GM15510 (cell line): Measurements from ENCODE around the gene FBXW9.
A peak's percentile ranks its signal among the peaks of the same experiment; 100 is the strongest.

Source experiments
- POLR2A ChIP-seq: IDR thresholded peaks from 3 replicates; pipeline ENCODE4 v1.6.1; 2011; ENCODE audit warnings: borderline replicate concordance; ENCODE audit not compliant: insufficient read length; ENCODE audit errors: extremely low read depth

The FBXW9 gene

DNA sequence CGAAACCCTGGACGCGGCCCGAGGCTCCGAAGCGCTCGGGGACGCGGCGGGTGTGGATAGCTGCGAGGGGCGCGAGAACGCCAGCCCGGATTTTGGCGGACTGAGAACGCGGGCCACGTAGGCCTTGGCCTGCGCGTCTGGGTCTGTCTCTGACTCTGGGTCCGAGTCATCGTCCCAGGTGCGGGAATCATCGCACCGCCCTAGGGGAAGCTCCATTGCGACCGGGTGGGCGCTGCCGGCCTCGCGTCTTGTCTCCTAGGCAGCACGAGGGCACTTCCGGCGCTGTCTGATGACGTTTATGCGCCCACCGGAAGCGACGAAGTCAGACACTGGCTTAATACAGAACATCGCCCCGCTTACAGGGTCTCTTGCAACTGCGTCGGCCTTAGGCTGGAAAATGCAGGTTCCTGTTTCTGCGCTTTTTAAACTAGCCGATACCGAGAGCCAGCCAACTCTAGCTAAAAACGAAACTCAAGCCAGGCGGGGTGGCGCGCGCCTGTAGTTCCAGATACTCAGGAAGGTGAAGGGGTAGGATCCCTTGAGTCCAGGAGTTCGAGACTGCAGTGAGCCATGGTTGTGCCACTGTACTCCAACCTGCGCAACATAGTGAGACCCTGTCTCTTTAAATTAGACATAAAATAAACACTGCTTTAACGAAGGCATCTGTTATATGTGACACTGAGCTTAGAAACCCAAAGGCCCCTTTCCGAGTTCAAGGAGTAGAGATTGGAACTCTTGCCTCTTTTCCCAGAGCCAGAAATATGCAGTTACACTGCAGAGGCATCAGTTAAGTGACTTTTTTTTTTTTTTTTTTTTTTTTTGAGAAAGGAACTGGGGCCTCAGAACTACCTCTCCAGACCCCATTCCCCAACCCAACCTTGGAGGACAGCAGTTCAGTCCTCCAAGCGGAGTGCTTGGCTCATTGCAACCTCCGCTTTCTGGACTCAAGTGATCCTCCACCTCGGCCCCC lies at the start of gene FBXW9:
FBXW9 (minus strand) TSS at position 266 of the 970 bp plus-strand sequence; CDS start at position 216, 50 bp downstream.
- peak; percentile 70 for TF ChIP-seq POLR2A

DNA sequence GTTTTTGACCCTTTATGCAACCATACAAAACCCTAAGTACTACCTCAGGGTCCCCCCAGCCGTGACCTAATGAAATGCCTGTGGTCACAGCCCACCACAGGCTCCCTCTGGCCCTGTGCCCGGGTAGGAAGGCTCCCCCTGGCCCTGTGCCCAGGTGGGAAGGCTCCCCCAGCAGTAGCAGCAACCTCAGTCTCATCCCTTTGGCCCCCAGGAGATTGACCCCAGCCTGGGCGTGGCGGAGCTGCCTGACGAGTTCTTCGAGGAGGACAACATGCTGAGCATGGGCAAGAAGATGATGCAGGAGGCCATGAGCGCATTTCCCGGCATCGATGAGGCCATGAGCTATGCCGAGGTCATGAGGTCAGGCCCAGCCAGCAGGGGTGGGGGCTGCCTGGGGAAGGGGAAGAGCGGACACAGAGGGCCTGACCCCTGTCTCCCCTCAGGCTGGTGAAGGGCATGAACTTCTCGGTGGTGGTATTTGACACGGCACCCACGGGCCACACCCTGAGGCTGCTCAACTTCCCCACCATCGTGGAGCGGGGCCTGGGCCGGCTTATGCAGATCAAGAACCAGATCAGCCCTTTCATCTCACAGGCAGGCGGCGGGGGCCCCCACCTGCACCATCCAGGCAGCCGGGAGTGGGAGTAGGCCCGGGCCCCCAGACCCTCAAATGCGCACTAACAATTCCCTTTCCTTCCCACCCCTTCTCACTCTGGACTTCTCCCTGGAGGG lies 48.9 kb upstream of the FBXW9 start:
- TF ChIP-seq POLR2A, result no peak

DNA sequence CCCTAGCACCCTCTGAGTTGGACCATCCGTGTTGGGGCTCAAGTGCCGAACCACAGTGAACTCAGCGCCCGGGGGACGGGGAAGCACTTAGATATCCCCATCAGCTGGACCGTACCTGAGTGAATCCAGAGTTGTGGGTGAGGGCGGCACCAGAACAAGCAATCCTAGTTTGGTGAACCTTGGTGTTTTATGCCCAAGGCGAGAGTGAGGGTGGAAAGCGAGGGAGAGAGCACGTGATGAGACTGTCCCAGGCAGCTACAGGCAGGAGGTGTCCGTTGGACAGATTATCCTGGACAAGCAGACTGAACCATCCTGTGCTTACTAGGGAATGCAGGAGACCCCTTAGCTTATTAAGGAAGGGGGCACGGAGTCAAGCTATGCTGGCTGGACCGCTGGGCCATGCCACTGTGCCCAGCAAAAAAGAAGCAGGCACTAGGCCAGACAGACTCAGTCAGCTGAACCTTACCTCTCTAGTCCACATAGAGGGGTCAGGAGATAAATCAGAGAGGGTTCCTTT lies 41.5 kb upstream of the FBXW9 start:
- TF ChIP-seq POLR2A, result no peak

DNA sequence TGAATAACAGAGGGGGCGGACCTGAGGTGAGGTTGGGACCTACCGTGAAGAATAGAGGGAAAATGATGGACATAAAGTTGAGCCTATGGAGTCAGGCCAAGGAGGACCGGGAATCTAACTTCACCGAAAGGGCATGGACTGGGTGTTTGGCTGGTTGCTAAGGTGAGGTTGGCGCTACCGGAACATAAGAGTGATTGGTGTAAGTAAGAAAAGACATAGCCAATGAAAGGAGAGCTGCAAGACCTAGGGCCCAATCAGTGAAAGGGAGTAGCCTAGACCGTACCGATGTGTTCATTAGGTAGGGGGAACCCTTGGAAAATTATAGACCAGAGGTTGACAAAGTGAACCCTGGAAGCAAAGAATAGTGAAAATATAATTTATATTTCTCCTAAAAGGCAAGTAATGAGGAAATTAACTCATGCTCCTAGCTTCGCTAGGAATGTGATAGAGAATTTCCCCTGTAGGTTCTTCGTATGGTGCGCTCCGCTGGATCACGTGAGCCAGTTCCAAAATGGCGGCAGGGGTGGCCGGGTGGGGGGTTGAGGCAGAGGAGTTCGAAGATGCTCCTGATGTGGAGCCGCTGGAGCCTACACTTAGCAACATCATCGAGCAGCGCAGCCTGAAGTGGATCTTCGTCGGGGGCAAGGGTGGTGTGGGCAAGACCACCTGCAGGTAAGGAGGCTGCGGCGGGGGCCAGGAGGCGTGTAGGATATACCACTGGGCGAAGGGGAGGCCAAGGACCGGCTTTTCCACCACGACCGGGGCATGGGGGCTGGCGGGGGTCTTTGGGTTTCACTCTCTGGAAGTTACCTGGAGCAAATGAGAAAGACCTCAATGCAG lies 40.8 kb upstream of the FBXW9 start, which contains the start of gene GET3:
GET3 (plus strand) TSS at position 503 of the 840 bp plus-strand sequence; CDS start at position 512, 9 bp downstream.
- peak; percentile 85 for TF ChIP-seq POLR2A

DNA sequence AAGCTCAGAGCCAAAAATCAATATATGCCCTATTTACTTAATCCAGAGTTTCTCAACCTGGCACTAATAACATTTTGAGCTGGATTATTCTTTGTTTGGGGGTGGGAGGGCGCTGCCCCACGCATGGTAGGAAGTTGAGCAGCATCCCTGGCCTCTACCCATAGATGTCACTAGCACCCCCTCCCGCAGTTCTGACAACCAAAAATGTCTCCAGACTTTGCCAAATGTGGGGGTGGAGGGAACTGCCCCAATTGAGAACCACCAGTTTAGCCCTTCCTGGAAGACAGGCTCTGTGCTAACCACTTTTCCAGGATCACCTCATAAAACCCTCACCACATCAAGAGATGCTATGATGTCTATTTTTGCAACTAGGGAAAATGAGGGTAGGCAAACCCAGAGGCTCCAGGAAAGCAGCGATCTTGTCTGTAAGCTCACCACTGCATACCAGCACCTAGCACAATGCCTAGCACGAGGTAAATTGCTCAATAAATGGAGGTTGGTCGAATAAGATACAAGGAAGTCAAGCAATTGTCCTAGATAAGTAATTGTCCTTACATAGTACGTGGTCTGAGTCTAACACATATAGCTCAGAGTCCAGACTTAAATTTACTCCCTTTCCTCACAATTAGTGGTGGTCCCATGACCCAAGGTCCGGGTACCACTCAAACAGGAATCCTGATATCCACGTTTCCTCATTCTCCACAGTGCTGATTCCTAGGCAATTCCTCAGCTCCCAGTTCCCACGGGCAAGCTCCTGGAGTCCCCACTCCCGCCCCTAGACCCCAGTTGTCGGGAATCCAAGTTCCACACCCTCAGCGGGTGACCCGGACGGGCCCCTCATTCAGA lies 37.2 kb upstream of the FBXW9 start:
- no peak for TF ChIP-seq POLR2A

GRCh38 chr19:12731337-12731736 lies 34.9 kb upstream of the FBXW9 start:
- TF ChIP-seq POLR2A, result no peak

DNA sequence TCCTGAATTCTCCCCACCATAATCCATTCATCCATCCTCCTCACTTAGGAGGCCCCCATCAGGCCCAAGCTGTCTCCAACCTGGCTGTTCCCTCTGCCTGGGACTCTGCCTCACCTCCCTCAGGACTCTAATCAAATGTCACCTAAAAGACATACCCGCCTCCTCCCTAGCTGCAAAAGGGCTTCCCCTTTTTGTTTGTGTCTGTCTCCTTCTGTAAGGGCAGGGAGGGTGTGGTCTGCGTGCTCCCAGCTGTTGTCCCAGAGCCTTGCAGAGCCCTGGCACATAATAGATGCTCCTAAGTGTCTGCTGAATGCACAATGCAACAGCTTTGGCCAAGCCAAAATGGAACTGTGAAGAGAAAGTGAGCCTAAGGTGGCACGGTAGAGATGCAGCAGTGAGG lies 33.6 kb upstream of the FBXW9 start:
- TF ChIP-seq POLR2A, result no peak

DNA sequence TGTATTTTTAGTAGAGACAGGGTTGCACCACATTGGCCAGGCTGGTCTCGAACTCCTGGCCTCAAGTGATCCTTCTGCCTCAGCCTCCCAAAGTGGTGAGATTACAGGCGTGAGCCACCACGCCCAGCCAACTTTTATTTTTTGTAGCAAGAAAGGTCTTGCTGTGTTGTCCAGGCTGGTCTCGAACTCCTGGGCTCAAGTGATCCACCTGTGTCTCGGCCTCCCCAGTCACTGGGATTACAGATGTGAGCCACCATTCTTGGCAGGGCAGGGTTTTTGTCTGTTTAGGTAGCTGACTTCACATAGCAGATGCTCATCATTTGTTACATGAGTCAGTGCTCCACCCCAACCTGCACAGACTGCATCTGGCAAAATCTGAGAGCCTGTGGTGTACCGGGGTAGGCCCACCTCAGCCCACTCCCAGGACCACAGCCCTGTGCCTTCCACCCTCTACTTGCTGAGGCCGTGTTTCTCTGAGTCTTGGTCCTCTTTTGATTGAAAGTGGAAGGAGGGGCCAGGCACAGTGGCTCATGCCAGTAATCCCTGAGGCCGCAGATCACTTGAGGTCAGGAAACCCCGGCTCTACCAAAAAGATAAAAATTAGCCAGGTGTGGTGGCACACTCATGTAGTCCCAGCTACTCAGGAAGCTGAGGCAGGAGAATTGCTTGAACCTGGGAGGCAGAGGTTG lies 31.5 kb upstream of the FBXW9 start:
- TF ChIP-seq POLR2A, result no peak

DNA sequence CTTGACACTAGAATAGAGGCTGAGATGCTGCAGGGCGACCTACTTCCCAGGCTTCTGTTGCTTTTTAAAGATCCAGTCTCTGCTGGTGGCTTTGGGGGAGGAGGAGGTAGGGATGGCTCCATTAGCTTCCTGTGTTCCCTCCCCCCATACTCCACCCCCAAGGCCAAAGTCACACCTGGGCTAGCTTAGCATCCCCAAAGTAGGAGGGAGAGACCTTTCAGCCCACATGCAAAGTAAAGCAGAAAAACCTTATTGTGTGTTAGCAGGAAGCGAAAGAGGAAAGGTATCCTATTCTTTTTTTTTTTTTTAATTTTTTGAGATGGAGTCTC lies 30.5 kb upstream of the FBXW9 start:
- TF ChIP-seq POLR2A, result no peak

DNA sequence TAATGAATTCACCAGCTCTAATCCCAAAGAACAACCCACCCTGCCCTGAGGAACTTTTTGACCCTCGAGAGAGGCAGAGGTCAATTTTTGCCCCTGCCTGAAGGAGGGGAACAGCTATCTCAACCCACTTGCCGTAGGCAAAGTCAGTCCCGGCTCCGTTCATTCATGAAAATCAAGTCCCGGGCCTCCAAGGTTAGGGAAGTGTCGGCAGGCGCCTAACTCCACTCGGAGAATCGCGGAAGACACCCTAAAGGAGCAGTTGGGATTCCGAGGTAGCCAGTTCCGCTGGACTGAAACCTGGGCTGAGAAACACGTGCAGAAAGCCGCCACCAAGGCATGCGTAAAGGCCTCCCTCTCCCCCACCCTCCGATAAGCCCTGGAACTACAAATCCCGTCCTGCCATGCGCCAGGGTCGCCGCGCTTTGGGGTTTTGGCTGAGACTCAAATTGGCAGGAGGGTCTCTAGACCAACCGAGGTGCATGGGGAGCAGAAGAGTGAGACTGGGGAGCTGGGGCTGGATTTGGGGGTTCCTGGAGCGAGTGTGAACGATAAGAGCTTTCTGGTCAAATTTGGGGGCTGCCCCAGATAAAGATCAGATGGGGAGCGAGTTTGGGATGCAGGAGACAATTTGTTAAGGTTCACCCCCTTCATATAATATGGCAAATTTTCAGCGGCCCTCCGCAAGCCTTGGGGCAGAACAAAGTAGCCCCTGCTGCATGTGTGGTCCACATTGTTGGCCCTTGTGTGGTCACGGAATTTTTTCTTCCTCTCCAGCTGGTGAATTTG lies 27.4 kb upstream of the FBXW9 start, which contains the start of gene TNPO2:
TNPO2 (minus strand) TSS at position 292 of the 786 bp plus-strand sequence. CDS start 2,955 bp downstream, outside the sequence.
- TF ChIP-seq POLR2A, result peak; percentile 61

DNA sequence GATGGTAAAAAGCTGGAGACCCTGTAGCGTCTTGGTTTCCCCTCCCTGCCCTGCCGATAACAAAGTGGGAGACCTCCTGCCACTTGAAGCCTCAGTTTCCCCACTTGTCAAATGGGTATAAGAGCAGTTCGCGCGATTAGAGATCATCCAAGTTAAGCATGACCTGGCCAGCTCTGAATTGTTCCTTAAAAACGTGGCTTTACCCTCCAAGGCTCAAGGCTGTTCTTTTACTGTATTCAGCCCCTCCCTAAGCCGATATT lies 26.9 kb upstream of the FBXW9 start:
- no peak for TF ChIP-seq POLR2A

- TF ChIP-seq POLR2A, result peak; percentile 43
Observed at GRCh38 chr19:12722566-12723380, 26.3 kb upstream of the FBXW9 start.
